Keratinocyte (primary cell): ENCODE data around the gene PNCK. TPM values are rescaled to one million over a fixed set of nuclear protein-coding genes. Genes with fewer than 3 reads are reported as not detected.

Experiments
- DNase-seq: peaks from one replicate; pipeline ENCODE4 v3.0.0-alpha.2; 2011; ENCODE audit warnings: low read depth, missing footprints, low spot score
- FAIRE-seq: peaks from 2 replicates; lab custom pipeline; 2011; peaks lifted over from hg19 to GRCh38; lab: Jason Lieb, UNC
- H2AFZ ChIP-seq: 2 replicates; pipeline ENCODE4 v1.6.0; 2012; ENCODE audit warnings: low read length, control low read depth, inconsistent platforms; ENCODE audit not compliant: control insufficient read depth
- H3K27ac ChIP-seq: 2 replicates; pipeline ENCODE4 v1.5.1; 2011; ENCODE audit warnings: low read length; ENCODE audit not compliant: control insufficient read depth, insufficient read depth
- H3K27me3 ChIP-seq: 3 replicates; pipeline ENCODE4 v1.6.0; 2011; ENCODE audit warnings: low read length; ENCODE audit not compliant: control insufficient read depth, insufficient read depth; ENCODE audit errors: extremely low read depth
- H3K36me3 ChIP-seq, 2 experiments: 2 replicates in 1 of 2; 3 replicates in 1 of 2; pipeline ENCODE4 v1.5.1; 2011; ENCODE audit warnings: low read length in 2 of 2, mild to moderate bottlenecking in 1 of 2; ENCODE audit not compliant: control insufficient read depth in 2 of 2, insufficient read depth in 2 of 2; ENCODE audit errors: extremely low read depth in 1 of 2
- H3K4me1 ChIP-seq: 3 replicates; pipeline ENCODE4 v1.5.1; 2011; ENCODE audit warnings: low read length; ENCODE audit not compliant: control insufficient read depth, insufficient read depth; ENCODE audit errors: extremely low read depth
- H3K4me2 ChIP-seq: 3 replicates; pipeline ENCODE4 v1.6.0; 2011; ENCODE audit warnings: low read depth, low read length; ENCODE audit not compliant: control insufficient read depth, insufficient read depth; ENCODE audit errors: extremely low read depth
- H3K4me3 ChIP-seq, 3 experiments: fragments of 200-600 bp in 1 of 3; sonication (generic) in 1 of 3; 2 replicates in 2 of 3; 3 replicates in 1 of 3; pipeline ENCODE4 v1.5.1; 2011 to 2016; ENCODE audit warnings: low read length in 3 of 3, mild to moderate bottlenecking in 3 of 3, control low read depth in 2 of 3, inconsistent platforms in 1 of 3, low read depth in 1 of 3, mixed read lengths in 1 of 3, mixed run types in 1 of 3, moderate library complexity in 1 of 3; ENCODE audit not compliant: control insufficient read depth in 2 of 3, insufficient read depth in 2 of 3; ENCODE audit errors: extremely low read depth in 1 of 3
- H3K79me2 ChIP-seq: 2 replicates; pipeline ENCODE4 v1.6.0; 2012; ENCODE audit warnings: low read length; ENCODE audit not compliant: control insufficient read depth, insufficient read depth
- H3K9ac ChIP-seq: 3 replicates; pipeline ENCODE4 v1.6.0; 2011; ENCODE audit warnings: low read length; ENCODE audit not compliant: control insufficient read depth, insufficient read depth; ENCODE audit errors: extremely low read depth
- H3K9me1 ChIP-seq: 3 replicates; pipeline ENCODE4 v1.6.0; 2011; ENCODE audit warnings: low read length; ENCODE audit not compliant: control insufficient read depth, insufficient read depth; ENCODE audit errors: extremely low read depth
- H3K9me3 ChIP-seq: 2 replicates; pipeline ENCODE4 v1.5.1; 2012; ENCODE audit warnings: low read depth, low read length; ENCODE audit not compliant: control insufficient read depth
- H4K20me1 ChIP-seq: 3 replicates; pipeline ENCODE4 v1.6.0; 2011; ENCODE audit warnings: low read length; ENCODE audit not compliant: control insufficient read depth, insufficient read depth; ENCODE audit errors: extremely low read depth
- EZH2 ChIP-seq: IDR thresholded peaks from one replicate; pipeline ENCODE4 v1.6.1; 2012; ENCODE audit warnings: inconsistent platforms, mild to moderate bottlenecking, low read length, moderate library complexity
- dilution Hi-C: fragments of 300-500 bp; cut with MboI; formaldehyde crosslinking; loops from one replicate; pipeline ENCODE4 v1.7.0; 2020; ENCODE audit warnings: low sequenced_read_pairs; ENCODE audit not compliant: extremely low pct_ligation_motif_present
- polyA plus RNA-seq, 5 experiments: library from polyadenylated mRNA; depleted of rRNA in 3 of 5; stranded (reverse) in 3 of 5; stranded (forward) in 1 of 5; unstranded in 1 of 5; fragments of >200 nt; gene quantifications; 1 replicate in 1 of 5; 2 replicates in 3 of 5; 3 replicates in 1 of 5; pipeline versions ENCODE4 v1.2.1 to v1.2.3, GENCODE V29; 2011 to 2012; ENCODE audit warnings: missing spikeins in 2 of 5, low read depth in 1 of 5, low replicate concordance in 1 of 5
- small RNA-seq, 3 experiments: library from RNA; depleted of rRNA; stranded (forward); fragments of <200 nt; gene quantifications; one replicate each; pipeline ENCODE3, GENCODE V24; 2012; ENCODE audit warnings: low read depth in 3 of 3, low replicate concordance in 1 of 3; ENCODE audit not compliant: insufficient read length in 3 of 3
- TF ChIP-seq, protein P1 (sequence below), 3 experiments: IDR thresholded peaks in 1 of 3; conservative IDR thresholded peaks in 1 of 3; optimal IDR thresholded peaks in 1 of 3; 2 replicates in 2 of 3; 3 replicates in 1 of 3; pipeline versions ENCODE3 to v1.5.1; 2011; ENCODE audit warnings: low read length in 3 of 3, mild to moderate bottlenecking in 3 of 3, moderate library complexity in 2 of 3, control low read depth in 1 of 3, inconsistent platforms in 1 of 3; ENCODE audit not compliant: insufficient read depth in 2 of 3; ENCODE audit errors: extremely low read depth in 1 of 3

The PNCK gene
- polyA plus RNA-seq, 1 donor (not counting 4 experiments of a cell fraction or from before 2014, with no cell fraction given) = 0.24 TPM

DNA sequence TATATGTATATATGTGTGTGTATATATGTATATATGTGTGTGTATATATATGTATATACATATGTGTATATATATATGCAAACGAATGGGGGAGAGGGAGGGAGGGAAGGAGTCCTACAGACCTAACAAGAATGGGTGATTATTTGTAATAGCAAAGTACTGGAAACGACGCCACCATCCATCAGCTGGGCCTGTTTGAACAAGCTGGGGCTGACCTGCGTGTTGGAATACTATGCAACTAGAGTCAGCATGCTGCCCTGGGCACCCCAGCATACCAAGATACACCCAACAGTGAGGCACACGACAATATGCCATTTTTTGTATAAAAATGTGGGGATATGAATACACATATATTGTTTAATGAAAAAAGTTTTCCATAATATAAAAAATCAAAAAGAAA lies 53.0 kb downstream of the PNCK start:
- no peak overlapping the region for H3K4me3 ChIP-seq
- H3K4me1 ChIP-seq = no peaks in the 10 kb centered on the region
- TF ChIP-seq, protein P1, sequence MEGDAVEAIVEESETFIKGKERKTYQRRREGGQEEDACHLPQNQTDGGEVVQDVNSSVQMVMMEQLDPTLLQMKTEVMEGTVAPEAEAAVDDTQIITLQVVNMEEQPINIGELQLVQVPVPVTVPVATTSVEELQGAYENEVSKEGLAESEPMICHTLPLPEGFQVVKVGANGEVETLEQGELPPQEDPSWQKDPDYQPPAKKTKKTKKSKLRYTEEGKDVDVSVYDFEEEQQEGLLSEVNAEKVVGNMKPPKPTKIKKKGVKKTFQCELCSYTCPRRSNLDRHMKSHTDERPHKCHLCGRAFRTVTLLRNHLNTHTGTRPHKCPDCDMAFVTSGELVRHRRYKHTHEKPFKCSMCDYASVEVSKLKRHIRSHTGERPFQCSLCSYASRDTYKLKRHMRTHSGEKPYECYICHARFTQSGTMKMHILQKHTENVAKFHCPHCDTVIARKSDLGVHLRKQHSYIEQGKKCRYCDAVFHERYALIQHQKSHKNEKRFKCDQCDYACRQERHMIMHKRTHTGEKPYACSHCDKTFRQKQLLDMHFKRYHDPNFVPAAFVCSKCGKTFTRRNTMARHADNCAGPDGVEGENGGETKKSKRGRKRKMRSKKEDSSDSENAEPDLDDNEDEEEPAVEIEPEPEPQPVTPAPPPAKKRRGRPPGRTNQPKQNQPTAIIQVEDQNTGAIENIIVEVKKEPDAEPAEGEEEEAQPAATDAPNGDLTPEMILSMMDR (optimal IDR thresholded peaks at IDR 0.05 in 1 of 3, IDR thresholded peaks at IDR 0.05 in 1 of 3, conservative IDR thresholded peaks at IDR 0.05 in 1 of 3; ENCODE audit: extremely low read depth in 1 of 3, insufficient read depth in 2 of 3, low read length in 3 of 3) = no peak
- no peak for TF ChIP-seq EZH2
- no peak overlapping the region for H2AFZ ChIP-seq
- H3K9me1 ChIP-seq = no peaks in the 10 kb centered on the region
- H3K36me3 ChIP-seq = no peaks in the 10 kb centered on the region
- H3K27ac ChIP-seq = no peak overlapping the region
- no peaks in the 10 kb centered on the region for H3K9me3 ChIP-seq
- no peak overlapping the region for H3K9ac ChIP-seq
- DNase-seq (no peak), FAIRE-seq (no peak)
- H3K79me2 ChIP-seq = no peaks in the 10 kb centered on the region
- no peak overlapping the region for H3K4me2 ChIP-seq
- H4K20me1 ChIP-seq = no peaks in the 10 kb centered on the region
- dilution Hi-C loops = no loop called here
- no peaks in the 10 kb centered on the region for H3K27me3 ChIP-seq

Small RNA genes within 50 kb of the gene (small RNA-seq; reads per million reads assigned to genes)
- 0 reads per million in 3 experiments for gene RN7SL687P

Other genes with a start within 250 kb of the PNCK start
- 0.28 to 0.49 TPM (median 0.31 TPM) in 3 replicates for gene TREX2, start 227.8 kb downstream of the PNCK start, polyA plus RNA-seq
- gene HAUS7, start 203.2 kb downstream of the PNCK start, polyA plus RNA-seq = 9.2 to 23.1 TPM (median 13.8 TPM) in 3 replicates
- gene BGN, start 178.8 kb downstream of the PNCK start, polyA plus RNA-seq = 0.03 to 0.12 TPM (median 0.07 TPM) in 3 replicates
- not detected in 3 replicates for gene ATP2B3, start 156.2 kb downstream of the PNCK start, polyA plus RNA-seq
- gene CCNQ, start 74.7 kb downstream of the PNCK start, polyA plus RNA-seq = 31.1 to 36.4 TPM (median 33.5 TPM) in 3 replicates
- gene DUSP9, start 26.6 kb downstream of the PNCK start, polyA plus RNA-seq = 0.47 to 0.57 TPM (median 0.50 TPM) in 3 replicates
- 33.6 to 56.7 TPM (median 56.1 TPM) in 3 replicates for gene SLC6A8, start 14.1 kb upstream of the PNCK start, polyA plus RNA-seq
- gene BCAP31, start 50.6 kb upstream of the PNCK start, polyA plus RNA-seq = 260 to 267 TPM (median 262 TPM) in 3 replicates
- gene ABCD1, start 51.0 kb upstream of the PNCK start, polyA plus RNA-seq = 0.81 to 2.0 TPM (median 0.86 TPM) in 3 replicates
- gene PLXNB3, start 90.4 kb upstream of the PNCK start, polyA plus RNA-seq = 7.2 to 14.4 TPM (median 8.6 TPM) in 3 replicates
- 0.08 to 0.21 TPM (median 0.10 TPM) in 3 replicates for gene SRPK3, start 107.2 kb upstream of the PNCK start, polyA plus RNA-seq
- 44.7 to 73.5 TPM (median 45.8 TPM) in 3 replicates for gene IDH3G, start 120.6 kb upstream of the PNCK start, polyA plus RNA-seq
- 187 to 320 TPM (median 209 TPM) in 3 replicates for gene SSR4, start 120.9 kb upstream of the PNCK start, polyA plus RNA-seq
- 0.05 to 0.35 TPM (median 0.05 TPM) in 3 replicates for gene PDZD4, start 156.7 kb upstream of the PNCK start, polyA plus RNA-seq
- 18.2 to 31.1 TPM (median 23.3 TPM) in 3 replicates for gene L1CAM, start 212.4 kb upstream of the PNCK start, polyA plus RNA-seq
- not detected in 3 replicates for gene AVPR2, start 230.9 kb upstream of the PNCK start, polyA plus RNA-seq